Adrenal gland (tissue), 12 donors: ENCODE measurements around the gene GRIP1. TPM values are rescaled to one million over a fixed set of nuclear protein-coding genes. Genes with fewer than 3 reads are reported as not detected.

Experiments used
- DNase-seq, 7 donors: peaks; one replicate each; pipeline ENCODE4 v3.0.0-alpha.2; 2019 to 2020
- H3K27ac ChIP-seq, 5 donors: fragments of 200-600 bp; sonication (generic) in 4 of 5; 1 replicate in 3 of 5; 2 replicates in 2 of 5; pipeline versions ENCODE4 v1.5.1 to v1.8.0; 2016 to 2020; ENCODE audit warnings: mild to moderate bottlenecking in 1 of 5
- H3K27me3 ChIP-seq: fragments of 200-600 bp; 2 replicates; pipeline ENCODE4 v1.8.0; 2021
- H3K36me3 ChIP-seq, 2 donors: fragments of 200-600 bp; replicated peaks in 1 of 2; 1 replicate in 1 of 2; 2 replicates in 1 of 2; pipeline versions ENCODE4 v1.5.1 to v1.8.0; 2018 to 2022
- H3K4me1 ChIP-seq, 2 donors: fragments of 200-600 bp; replicated peaks in 1 of 2; 1 replicate in 1 of 2; 2 replicates in 1 of 2; pipeline versions ENCODE4 v1.5.1 to v1.8.0; 2018 to 2021
- H3K4me3 ChIP-seq, 4 donors: fragments of 200-600 bp; sonication (generic) in 3 of 4; one replicate each; pipeline ENCODE4 v1.5.1; 2016 to 2018
- H3K9me3 ChIP-seq, 3 donors: fragments of 200-600 bp; sonication (generic) in 1 of 3; replicated peaks in 1 of 3; 1 replicate in 2 of 3; 2 replicates in 1 of 3; pipeline versions ENCODE4 v1.5.1 to v1.8.0; 2016 to 2021
- CTCF ChIP-seq, 6 experiments: fragments of 450-650 bp in 4 of 6; fragments of 200-600 bp in 2 of 6; sonication (generic) in 1 of 6; IDR thresholded peaks; 1 replicate in 5 of 6; 2 replicates in 1 of 6; pipeline versions ENCODE4 v1.5.1 to v1.8.0; 2016 to 2021; ENCODE audit warnings: antibody characterized with exemption in 6 of 6, mild to moderate bottlenecking in 2 of 6, moderate library complexity in 1 of 6
- POLR2A ChIP-seq, 2 donors: fragments of 450-650 bp; IDR thresholded peaks; one replicate each; pipeline ENCODE4 v1.6.1; 2017; ENCODE audit warnings: antibody characterized with exemption in 2 of 2, mild to moderate bottlenecking in 2 of 2, moderate library complexity in 1 of 2
- WGBS, 4 donors: extraction: QIAGEN DNeasy Blood & Tissue Kit in 2 of 4; methylation state at CpG; one replicate each; pipeline versions ENCODE4 v1.1.5 to v1.1.7; 2013 to 2017; 5-methylcytosine and 5-hydroxymethylcytosine counted together
- intact Hi-C, 2 donors: fragments of 100-400 bp; cut with DNase I; formaldehyde crosslinking; loops; one replicate each; pipeline versions ENCODE4 v1.14.1 to v1.15.0; 2022 to 2023
- polyA plus RNA-seq, 3 donors: library from polyadenylated mRNA; stranded (reverse); fragments of 200-250 nt in 2 of 3; fragments of 350-450 nt in 1 of 3; fragmentation: Illumina TruSeq in 1 of 3; extraction: RNeasy Lipid Tissue Mini Kit (QIAGEN cat#74804) in 1 of 3; gene quantifications; one replicate each; pipeline ENCODE4 v1.2.3, GENCODE V29; 2013 to 2014
- total RNA-seq, 9 donors: library from RNA; depleted of rRNA in 4 of 9; stranded (reverse); fragments of >200 nt in 4 of 9; fragments of 120-200 nt in 1 of 9; fragmentation: NEBNext Ultra II Directional in 1 of 9; extraction: Animal tissue kit (Norgen Biotek cat#: 25700) in 1 of 9; gene quantifications; one replicate each; pipeline versions ENCODE4 v1.1.0 to v1.2.4, GENCODE V29; 2013 to 2023
- donor health status: healthy with polysubstance abuse.
- donor health status: Bipolar disorder and iron deficiency.
- donor health status: DM: yes; HTN: yes; CAD: no.
- donor health status: DM: no; HTN: no; CAD: no.
- donor health status: DM: no; HTN: no; CAD: no.
- donor health status: DM: yes; HTN: yes; CAD: no.

The GRIP1 gene
- total and polyA plus RNA-seq, 12 donors, result 0.54 to 10.8 (median 2.4) TPM

DNA sequence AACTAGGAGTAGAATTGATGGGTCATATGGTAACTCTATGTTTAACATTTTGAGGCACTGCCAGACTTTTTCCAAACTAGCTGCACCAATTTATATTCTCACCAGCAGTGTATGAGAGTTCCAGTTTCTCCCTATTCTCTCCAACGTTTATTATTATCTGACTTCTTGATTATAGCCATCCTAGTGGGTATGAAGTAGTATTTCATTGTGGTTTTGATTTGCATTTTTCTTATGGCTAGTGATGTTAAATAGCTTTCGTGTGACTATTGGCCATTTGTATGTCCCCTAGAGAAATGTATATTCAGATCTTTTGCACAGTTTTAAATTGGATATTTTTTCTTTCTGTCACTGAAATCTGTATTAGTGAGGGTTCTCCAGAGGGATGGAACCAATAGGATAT is 338.7 kb downstream of the GRIP1 start:
- Histone ChIP-seq H3K27ac (no peak overlapping the region), H3K4me3 (no peak overlapping the region), H3K4me1 (no peaks in the 10 kb centered on the region), H3K27me3 (no peaks in the 10 kb centered on the region), H3K36me3 (no peaks in the 10 kb centered on the region), H3K9me3 (no peaks in the 10 kb centered on the region)
- DNase-seq, result no peak
- TF ChIP-seq POLR2A (IDR thresholded peaks at IDR 0.05), result no peak
- no peak for TF ChIP-seq CTCF (IDR thresholded peaks at IDR 0.05)
- intact Hi-C loops, result no loop called here
- WGBS, 4 donors, result 93 to 95% (median 93%) methylated on average over 2 of the region's 2 CpGs

GRCh38 chr12:66337381-66338010 is 341.4 kb downstream of the GRIP1 start:
- H3K9me3 ChIP-seq, result no peaks in the 10 kb centered on the region
- no peak for DNase-seq

GRCh38 chr12:66335746-66336145 is 343.1 kb downstream of the GRIP1 start:
- TF ChIP-seq POLR2A (IDR thresholded peaks at IDR 0.05), result no peak
- no peak for TF ChIP-seq CTCF (IDR thresholded peaks at IDR 0.05)
- H3K36me3 ChIP-seq, result no peaks in the 10 kb centered on the region
- no peak overlapping the region for H3K4me3 ChIP-seq
- H3K27me3 ChIP-seq, result no peaks in the 10 kb centered on the region
- 91 to 100% (median 95%) methylated on average over 2 of the region's 2 CpGs for WGBS, 4 donors
- DNase-seq, result no peak
- intact Hi-C loops, result no loop called here
- no peaks in the 10 kb centered on the region for H3K4me1 ChIP-seq
- H3K27ac ChIP-seq, result no peak overlapping the region
- H3K9me3 ChIP-seq, result no peaks in the 10 kb centered on the region

More at GRCh38 chr12:66337381-66338010, 341.4 kb downstream of the GRIP1 start:
- intact Hi-C loops, result no loop called here
- no peak overlapping the region for H3K27ac ChIP-seq
- 93 to 97% (median 95%) methylated on average over 2 of the region's 2 CpGs for WGBS, 4 donors
- no peaks in the 10 kb centered on the region for H3K36me3 ChIP-seq
- TF ChIP-seq POLR2A (IDR thresholded peaks at IDR 0.05) (no peak), CTCF (IDR thresholded peaks at IDR 0.05) (no peak)
- no peaks in the 10 kb centered on the region for H3K27me3 ChIP-seq
- no peaks in the 10 kb centered on the region for H3K4me1 ChIP-seq
- H3K4me3 ChIP-seq, result no peak overlapping the region

DNA sequence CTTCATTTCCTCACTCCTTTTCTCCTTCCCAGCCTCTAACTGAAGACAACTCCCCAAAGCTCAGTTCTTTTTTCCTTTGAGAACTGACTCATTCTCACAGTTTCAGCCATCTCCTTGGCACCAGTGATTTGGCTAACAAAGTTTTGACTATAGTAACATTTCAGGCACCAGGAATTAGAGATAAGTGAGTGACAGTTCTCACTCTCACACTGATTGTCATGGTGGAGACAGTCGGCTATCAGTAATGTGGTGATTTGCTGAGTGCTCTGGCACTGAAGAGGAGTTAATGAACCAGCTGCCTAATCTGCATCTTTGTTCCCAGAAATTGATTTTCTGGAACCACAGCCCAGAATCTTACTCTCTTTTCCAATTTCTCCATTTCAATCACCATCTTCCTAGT is 347.1 kb downstream of the GRIP1 start:
- no peak for TF ChIP-seq POLR2A (IDR thresholded peaks at IDR 0.05)
- no peak for TF ChIP-seq CTCF (IDR thresholded peaks at IDR 0.05)
- no peaks in the 10 kb centered on the region for H3K27me3 ChIP-seq
- no peak for DNase-seq
- no peaks in the 10 kb centered on the region for H3K4me1 ChIP-seq
- no peak overlapping the region for H3K4me3 ChIP-seq
- intact Hi-C loops, result no loop called here
- H3K9me3 ChIP-seq, result no peaks in the 10 kb centered on the region
- H3K27ac ChIP-seq, result no peak overlapping the region
- H3K36me3 ChIP-seq, result no peaks in the 10 kb centered on the region
- WGBS, 4 donors, result 94 to 100% (median 97%) methylated on average over 1 of the region's 1 CpG
